GM19043 (cell line): Measurements from ENCODE around the gene MDN1.
A peak's percentile ranks its signal among the peaks of the same experiment; 100 is the strongest.
"Not testable (repeated sequence)": the region's sequence is repeated elsewhere in the genome, so short reads cannot be mapped to it uniquely, and the experiment has no call there.

ENCODE experiments used
- ATAC-seq: cut with Tn5 transposase; IDR thresholded peaks from one replicate; pipeline ENCODE4 v1.9.1; 2021; ENCODE audit warnings: low read depth; ENCODE audit not compliant: unreplicated experiment

The MDN1 gene

GRCh38 chr6:89662659-89663223 is 156.9 kb downstream of the MDN1 start:
- ATAC-seq, result no peak

DNA sequence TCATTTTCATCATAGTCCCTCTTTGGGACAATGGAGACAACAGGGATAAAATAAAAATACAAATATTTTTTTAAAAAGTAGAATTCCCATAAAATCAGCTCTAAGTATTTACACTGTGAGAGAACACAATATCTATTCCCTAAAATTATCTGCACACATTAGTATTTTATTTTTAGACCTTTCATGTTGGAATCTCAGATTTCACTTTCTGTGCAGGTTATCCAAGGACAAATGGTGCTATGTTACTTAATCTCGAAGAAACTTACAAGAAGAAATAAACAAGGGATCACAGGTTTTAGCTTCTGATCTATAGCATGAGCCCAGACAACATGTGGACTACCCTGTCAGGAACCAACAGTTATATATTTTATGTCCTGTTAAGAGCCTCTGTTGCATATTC is 158.0 kb downstream of the MDN1 start:
- no peak for ATAC-seq

- no peak for ATAC-seq
Observed at GRCh38 chr6:89660981-89661380, 158.6 kb downstream of the MDN1 start.

- ATAC-seq, result no peak
Observed at GRCh38 chr6:89657445-89658158, 162.0 kb downstream of the MDN1 start.

- ATAC-seq, result no peak
Observed at GRCh38 chr6:89655122-89655521, 164.5 kb downstream of the MDN1 start.

- ATAC-seq, result no peak
Observed at GRCh38 chr6:89650579-89650978, 169.0 kb downstream of the MDN1 start.

DNA sequence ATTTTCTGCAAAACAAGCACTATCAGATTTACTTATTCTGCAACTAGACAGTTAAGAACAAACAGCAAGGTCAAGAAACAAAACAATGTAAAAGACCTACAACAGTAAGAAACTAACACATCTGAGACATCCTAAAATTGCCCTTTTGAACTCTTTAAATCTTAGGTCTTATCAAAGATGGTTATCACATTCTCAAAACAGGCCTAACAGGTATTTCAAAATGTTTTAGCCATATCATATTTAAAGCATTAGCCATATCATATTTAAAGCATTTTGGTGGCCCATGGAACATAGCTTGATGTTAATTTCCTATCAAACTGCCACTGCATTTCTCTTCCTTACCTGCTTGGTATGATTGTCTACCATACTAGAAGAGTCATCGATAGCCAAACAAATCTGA is 169.9 kb downstream of the MDN1 start:
- no peak for ATAC-seq

DNA sequence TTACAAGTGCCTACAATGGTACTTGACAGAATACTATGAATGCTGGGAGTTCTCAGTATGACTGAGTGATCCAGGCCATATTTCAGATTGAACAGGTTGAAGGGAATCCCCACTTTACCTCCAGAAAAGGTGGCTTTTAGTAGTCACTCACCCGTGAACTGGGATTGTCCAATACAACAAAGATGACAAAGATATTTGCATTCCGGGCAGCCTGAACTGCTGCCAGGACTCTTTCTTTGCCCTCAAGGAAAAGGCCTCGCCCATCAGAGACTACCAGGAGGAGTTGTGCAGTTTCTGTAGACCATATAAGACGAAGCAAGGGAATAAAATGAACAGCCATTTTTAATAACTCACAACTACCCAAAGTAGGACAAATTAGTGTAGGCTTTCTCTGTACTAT is 174.7 kb downstream of the MDN1 start:
- no peak for ATAC-seq

DNA sequence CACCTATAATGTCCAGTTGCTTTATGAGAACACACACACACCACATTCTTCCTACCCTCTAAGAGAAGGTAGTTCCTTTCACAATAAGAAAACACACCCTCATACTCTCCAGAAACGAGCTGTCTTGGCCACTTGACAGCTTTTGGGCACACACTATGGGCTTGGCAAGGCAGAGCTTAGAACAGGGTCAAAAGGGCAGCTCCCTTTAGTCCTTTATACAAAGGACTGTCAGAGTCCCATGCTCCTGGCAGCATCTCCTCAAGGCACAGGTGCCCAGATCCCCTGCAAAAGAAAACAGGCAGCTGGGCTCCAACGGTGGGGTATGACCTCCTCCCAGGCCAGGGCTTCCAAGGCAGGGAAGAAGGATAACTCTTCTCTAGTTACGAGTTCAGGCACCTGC is 176.2 kb downstream of the MDN1 start:
- ATAC-seq, result no peak

DNA sequence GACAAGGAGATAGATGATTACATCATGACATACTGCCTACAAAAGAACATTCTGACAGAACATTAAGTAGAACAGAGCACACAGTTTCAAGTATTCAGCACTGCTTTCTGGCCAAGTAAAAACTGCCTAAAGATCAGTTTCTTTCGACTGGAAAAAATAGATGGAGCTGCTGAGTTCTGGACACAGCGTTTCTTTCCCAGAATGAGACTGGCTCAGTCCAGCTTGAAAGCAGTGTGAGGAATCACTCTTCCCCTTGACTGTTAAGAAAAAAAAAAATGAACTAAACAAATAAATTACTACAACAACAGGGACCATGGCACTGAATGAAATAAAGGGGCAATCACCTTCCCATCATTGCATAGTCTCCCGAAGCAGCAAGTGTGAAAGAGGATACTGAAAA is 176.6 kb downstream of the MDN1 start:
- ATAC-seq, result no peak

- not testable (repeated sequence) for ATAC-seq
Observed at GRCh38 chr6:89641581-89641980, 178.0 kb downstream of the MDN1 start.

GRCh38 chr6:89640804-89641203 is 178.8 kb downstream of the MDN1 start:
- ATAC-seq, result no peak

DNA sequence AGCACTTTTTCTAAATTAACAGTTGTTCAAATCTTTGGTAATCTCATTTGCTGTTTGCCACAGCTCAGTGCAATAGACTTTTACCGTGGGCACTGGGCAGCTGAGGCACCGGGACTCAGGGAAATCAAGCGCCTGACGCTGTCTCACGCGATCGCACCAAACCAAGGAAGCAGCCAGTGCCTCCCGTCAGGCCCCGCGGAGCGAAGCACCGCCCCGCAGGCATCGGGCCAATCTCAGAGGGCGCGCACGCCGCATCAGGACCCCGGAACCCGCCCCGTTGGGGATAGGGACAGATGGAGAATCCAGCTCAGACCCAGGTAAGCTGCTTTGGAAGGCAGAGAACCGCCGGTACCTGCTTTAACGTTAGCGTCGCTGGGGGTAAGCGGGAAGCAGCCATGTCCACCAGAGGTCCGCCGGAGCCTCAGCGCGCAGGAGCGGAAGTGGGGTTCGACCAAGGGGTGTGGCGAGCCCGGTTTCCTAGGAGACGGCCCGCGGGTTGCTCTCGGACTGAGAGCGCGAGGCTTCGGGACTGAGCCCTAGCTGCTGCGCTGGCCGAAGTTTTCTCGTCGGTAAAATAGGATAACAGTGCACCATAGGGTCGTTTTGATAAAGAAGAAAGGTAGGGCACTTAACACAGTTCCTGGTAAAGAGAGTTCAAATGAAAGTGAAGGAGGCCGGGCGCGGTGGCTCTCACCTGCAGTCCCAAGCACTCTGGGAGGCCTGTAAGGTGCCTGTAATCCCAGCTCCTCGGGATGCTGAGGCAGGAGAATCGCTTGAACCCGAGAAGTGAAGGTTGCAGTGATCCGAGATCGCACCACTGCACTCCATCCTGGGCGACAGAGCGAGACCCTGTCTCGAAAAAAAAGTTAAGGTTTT is 181.0 kb downstream of the MDN1 start, which contains the start of gene LYRM2:
Gene LYRM2 (minus strand): TSS at position 428 of the 876 bp plus-strand sequence. CDS start 31 bp downstream, at position 397.
- peak; percentile 98 for ATAC-seq

DNA sequence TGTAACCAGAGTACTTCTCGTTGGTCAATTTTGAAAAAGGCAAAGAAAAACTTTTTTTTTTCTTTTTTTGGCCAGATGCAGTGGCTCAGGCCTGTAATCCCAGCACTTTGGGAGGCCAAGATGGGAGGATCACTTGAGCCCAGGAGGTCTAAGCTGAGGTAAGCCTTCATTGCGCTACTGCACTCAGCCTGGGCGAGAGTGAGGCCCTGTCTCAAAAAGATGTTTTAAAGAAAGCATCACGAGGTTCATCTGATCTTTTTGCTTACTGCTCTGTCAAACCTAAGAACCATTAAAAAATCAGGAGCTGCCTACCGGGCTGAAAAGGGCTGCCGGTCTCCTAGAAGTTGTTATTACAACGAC is 181.7 kb downstream of the MDN1 start:
- ATAC-seq, result peak; percentile 1

GRCh38 chr6:89636412-89636811 is 183.2 kb downstream of the MDN1 start:
- not testable (repeated sequence) for ATAC-seq

- no peak for ATAC-seq
Observed at GRCh38 chr6:89630488-89630887, 189.1 kb downstream of the MDN1 start.

DNA sequence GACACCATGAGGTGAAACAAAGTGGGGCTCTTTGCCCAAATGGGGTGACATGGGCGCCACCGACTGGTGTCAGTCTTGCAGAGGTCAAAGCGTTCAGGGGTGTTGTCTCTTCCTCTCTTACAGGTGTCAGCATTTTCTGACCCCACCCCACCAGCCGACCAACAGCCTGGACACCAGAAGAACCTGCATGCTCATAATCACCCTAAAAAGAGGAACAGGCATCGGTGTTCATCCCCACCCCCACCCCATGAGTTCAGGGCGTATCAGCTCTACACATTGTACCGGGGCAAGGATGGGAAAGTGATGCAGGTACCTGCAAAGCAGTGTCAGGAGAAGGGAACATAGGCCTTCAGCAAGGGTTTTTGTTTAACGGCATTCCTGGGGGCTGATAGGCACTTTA is 195.8 kb downstream of the MDN1 start:
- ATAC-seq, result no peak

GRCh38 chr6:89619567-89619966 is 200.0 kb downstream of the MDN1 start:
- no peak for ATAC-seq

- ATAC-seq, result no peak
Observed at GRCh38 chr6:89618026-89618425, 201.6 kb downstream of the MDN1 start.

DNA sequence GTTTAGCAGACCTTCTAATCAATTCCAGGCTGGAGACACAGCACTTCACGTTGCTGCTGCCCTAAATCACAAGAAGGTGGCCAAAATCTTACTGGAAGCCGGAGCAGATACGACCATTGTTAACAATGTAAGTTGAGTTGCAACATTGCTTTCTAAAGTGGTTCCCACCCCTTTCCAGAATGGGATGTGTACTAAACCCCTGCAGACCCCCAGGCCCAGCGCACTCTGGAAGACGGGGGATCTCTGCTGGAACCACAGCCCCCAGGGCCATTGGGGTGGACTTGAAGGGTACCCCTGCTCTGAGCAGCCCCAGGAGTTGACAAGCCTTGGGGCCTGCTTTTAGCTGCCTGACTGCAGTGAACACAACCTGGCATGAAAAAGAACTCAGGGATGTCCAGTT is 203.1 kb downstream of the MDN1 start:
- no peak for ATAC-seq

GRCh38 chr6:89615882-89616281 is 203.7 kb downstream of the MDN1 start:
- ATAC-seq, result no peak

- ATAC-seq, result no peak
Observed at GRCh38 chr6:89613790-89614189, 205.8 kb downstream of the MDN1 start.
